Mesenchymal stem cell (in vitro differentiated cells and primary cell): ENCODE data around the gene CLIP1.
A peak's percentile ranks its signal among the peaks of the same experiment; 100 is the strongest.
"Not testable (repeated sequence)": the region's sequence is repeated elsewhere in the genome, so short reads cannot be mapped to it uniquely, and the experiment has no call there.

Source experiments
- DNase-seq: peaks from one replicate; pipeline ENCODE4 v3.0.0-alpha.2; 2013
- H2AFZ ChIP-seq: one replicate; pipeline ENCODE4 v1.6.1; 2013; ENCODE audit warnings: low read depth, mild to moderate bottlenecking, control low read depth, inconsistent platforms, low read length, moderate library complexity
- H2AK5ac ChIP-seq: 2 replicates; pipeline ENCODE4 v1.6.1; 2013; ENCODE audit warnings: low read length, moderate library complexity, mild to moderate bottlenecking, inconsistent platforms; ENCODE audit not compliant: severe bottlenecking
- H2BK120ac ChIP-seq: one replicate; pipeline ENCODE4 v1.6.1; 2013; ENCODE audit warnings: low read depth, mild to moderate bottlenecking, inconsistent platforms, low read length, moderate library complexity
- H2BK12ac ChIP-seq, 2 experiments: one replicate each; pipeline ENCODE4 v1.6.1; 2013; ENCODE audit warnings: inconsistent platforms in 2 of 2, low read length in 2 of 2, mild to moderate bottlenecking in 2 of 2, moderate library complexity in 2 of 2, control low read depth in 1 of 2
- H2BK15ac ChIP-seq: one replicate; pipeline ENCODE4 v1.6.1; 2013; ENCODE audit warnings: mild to moderate bottlenecking, low read depth, inconsistent platforms; ENCODE audit not compliant: poor library complexity, severe bottlenecking
- H2BK5ac ChIP-seq: 2 replicates; pipeline ENCODE4 v1.6.1; 2013; ENCODE audit warnings: low read depth, mild to moderate bottlenecking, low read length, control low read depth, inconsistent platforms; ENCODE audit not compliant: poor library complexity, severe bottlenecking
- H3K14ac ChIP-seq, 2 experiments: one replicate each; pipeline ENCODE4 v1.6.1; 2013; ENCODE audit warnings: inconsistent platforms in 2 of 2, low read length in 2 of 2, control low read depth in 1 of 2, mild to moderate bottlenecking in 1 of 2, moderate library complexity in 1 of 2
- H3K18ac ChIP-seq, 2 experiments: one replicate each; pipeline ENCODE4 v1.6.1; 2013; ENCODE audit warnings: inconsistent platforms in 2 of 2, low read length in 2 of 2, control low read depth in 1 of 2, low read depth in 1 of 2, mild to moderate bottlenecking in 1 of 2
- H3K23ac ChIP-seq, 2 experiments: one replicate each; pipeline ENCODE4 v1.6.1; 2013; ENCODE audit warnings: inconsistent platforms in 2 of 2, low read length in 2 of 2, mild to moderate bottlenecking in 2 of 2, moderate library complexity in 2 of 2, control low read depth in 1 of 2
- H3K27ac ChIP-seq: 2 replicates; pipeline ENCODE4 v1.5.1; 2013; ENCODE audit warnings: mild to moderate bottlenecking, moderate library complexity, low read length, control low read depth, inconsistent platforms; ENCODE audit not compliant: poor library complexity, severe bottlenecking
- H3K27me3 ChIP-seq, 2 experiments: 2 replicates each; pipeline versions ENCODE4 v1.6.1 to v1.7.0; 2013; ENCODE audit warnings: low read length in 2 of 2, mild to moderate bottlenecking in 2 of 2, moderate library complexity in 2 of 2, control low read depth in 1 of 2, inconsistent platforms in 1 of 2; ENCODE audit not compliant: control insufficient read depth in 1 of 2, insufficient read depth in 1 of 2
- H3K36me3 ChIP-seq, 2 experiments: 2 replicates each; pipeline versions ENCODE4 v1.6.1 to v1.7.0; 2013; ENCODE audit warnings: low read length in 2 of 2, control low read depth in 1 of 2, inconsistent platforms in 1 of 2, low read depth in 1 of 2, mild to moderate bottlenecking in 1 of 2; ENCODE audit not compliant: insufficient read depth in 2 of 2, control insufficient read depth in 1 of 2
- H3K4ac ChIP-seq, 2 experiments: one replicate each; pipeline ENCODE4 v1.6.1; 2013; ENCODE audit warnings: inconsistent platforms in 2 of 2, low read length in 2 of 2, mild to moderate bottlenecking in 2 of 2, moderate library complexity in 2 of 2, control low read depth in 1 of 2, low read depth in 1 of 2
- H3K4me1 ChIP-seq: 2 replicates; pipeline ENCODE4 v1.6.1; 2013; ENCODE audit warnings: low read depth, low read length, control low read depth; ENCODE audit not compliant: control insufficient read depth, insufficient read depth
- H3K4me2 ChIP-seq: 2 replicates; pipeline ENCODE4 v1.6.1; 2013; ENCODE audit warnings: low read length, mild to moderate bottlenecking, inconsistent platforms; ENCODE audit not compliant: poor library complexity, severe bottlenecking
- H3K4me3 ChIP-seq, 2 experiments: 2 replicates each; pipeline versions ENCODE4 v1.5.1 to v1.7.0; 2013; ENCODE audit warnings: low read length in 2 of 2, mild to moderate bottlenecking in 2 of 2, control low read depth in 1 of 2, low read depth in 1 of 2; ENCODE audit not compliant: insufficient read depth in 1 of 2
- H3K79me1 ChIP-seq: replicated peaks from 2 replicates; pipeline ENCODE4 v1.6.1; 2013; ENCODE audit warnings: mild to moderate bottlenecking, control low read depth, low read length, inconsistent platforms; ENCODE audit not compliant: poor library complexity, severe bottlenecking
- H3K9ac ChIP-seq: 2 replicates; pipeline ENCODE4 v1.7.0; 2013; ENCODE audit warnings: mild to moderate bottlenecking, low read length, moderate library complexity
- H3K9me3 ChIP-seq: 2 replicates; pipeline ENCODE4 v1.7.0; 2013; ENCODE audit warnings: mild to moderate bottlenecking, low read length; ENCODE audit not compliant: control insufficient read depth
- H4K8ac ChIP-seq: one replicate; pipeline ENCODE4 v1.6.1; 2013; ENCODE audit warnings: inconsistent platforms, mild to moderate bottlenecking, low read length, moderate library complexity
- H4K91ac ChIP-seq: one replicate; pipeline ENCODE4 v1.6.1; 2013; ENCODE audit warnings: mild to moderate bottlenecking, low read length, inconsistent platforms
- WGBS: methylation state at CpG from one replicate; pipeline ENCODE4 v1.1.7; 2013; ENCODE audit warnings: mixed read lengths; 5-methylcytosine and 5-hydroxymethylcytosine counted together

The CLIP1 gene

GRCh38 chr12:122469856-122470255, 47.4 kb upstream of the CLIP1 start:
- not testable (repeated sequence) for H2BK120ac ChIP-seq, H3K27me3 ChIP-seq, H3K79me1 ChIP-seq, H3K4me1 ChIP-seq, H3K14ac ChIP-seq, H3K4ac ChIP-seq, H3K27ac ChIP-seq, H4K91ac ChIP-seq, H3K18ac ChIP-seq, H2AK5ac ChIP-seq, DNase-seq, H3K23ac ChIP-seq, H3K9me3 ChIP-seq, H2BK5ac ChIP-seq, H3K4me2 ChIP-seq, H2BK12ac ChIP-seq, H2AFZ ChIP-seq, H2BK15ac ChIP-seq, H3K4me3 ChIP-seq, H4K8ac ChIP-seq, H3K9ac ChIP-seq
- WGBS = 96% methylated on average over 6 of the region's 6 CpGs
- peaks cover 16 to 29% of the 10 kb centered on the region in 2 experiments for H3K36me3 ChIP-seq

GRCh38 chr12:122467983-122468382, 45.5 kb upstream of the CLIP1 start:
- H3K4me3 ChIP-seq = no peak overlapping the region
- H3K4me1 ChIP-seq = no peaks in the 10 kb centered on the region
- H2BK12ac ChIP-seq = no peak overlapping the region
- H3K4me2 ChIP-seq = no peak overlapping the region
- H3K27ac ChIP-seq = no peak overlapping the region
- no peak overlapping the region for H3K4ac ChIP-seq
- no peak overlapping the region for H2BK15ac ChIP-seq
- H2BK120ac ChIP-seq = no peak overlapping the region
- no peaks in the 10 kb centered on the region for H3K27me3 ChIP-seq
- H3K9me3 ChIP-seq = no peaks in the 10 kb centered on the region
- H3K79me1 ChIP-seq = peaks cover 4% of the 10 kb centered on the region
- H2AK5ac ChIP-seq = no peak overlapping the region
- WGBS = 99% methylated on average over 4 of the region's 4 CpGs
- H3K14ac ChIP-seq = no peak overlapping the region
- H4K91ac ChIP-seq = no peak overlapping the region
- H3K18ac ChIP-seq = no peak overlapping the region
- H3K9ac ChIP-seq = no peak overlapping the region
- no peak for DNase-seq
- H4K8ac ChIP-seq = no peak overlapping the region
- H2AFZ ChIP-seq = no peak overlapping the region
- H2BK5ac ChIP-seq = no peak overlapping the region
- H3K36me3 ChIP-seq = peaks cover 5 to 12% of the 10 kb centered on the region in 2 experiments
- H3K23ac ChIP-seq = no peak overlapping the region

GRCh38 chr12:122464317-122465042, 42.0 kb upstream of the CLIP1 start:
- peak overlapping the region; percentile 55 for H3K9ac ChIP-seq
- not testable (repeated sequence) for H2BK120ac ChIP-seq, H3K4me1 ChIP-seq, H2AK5ac ChIP-seq, H3K18ac ChIP-seq, H3K27ac ChIP-seq, H3K14ac ChIP-seq, H4K91ac ChIP-seq, H3K9me3 ChIP-seq, H2BK12ac ChIP-seq, H2BK15ac ChIP-seq, H2AFZ ChIP-seq, H3K79me1 ChIP-seq, H3K27me3 ChIP-seq, H2BK5ac ChIP-seq, H3K36me3 ChIP-seq, H3K4me2 ChIP-seq, H4K8ac ChIP-seq, H3K4ac ChIP-seq, H3K4me3 ChIP-seq, H3K23ac ChIP-seq
- peak; percentile 97 for DNase-seq
- WGBS = 62% methylated on average over 12 of the region's 17 CpGs

GRCh38 chr12:122460641-122461040, 38.2 kb upstream of the CLIP1 start:
- H3K9me3 ChIP-seq = no peaks in the 10 kb centered on the region
- no peaks in the 10 kb centered on the region for H3K27me3 ChIP-seq
- 84% methylated on average over 2 of the region's 2 CpGs for WGBS
- H3K4me3 ChIP-seq = no peak overlapping the region
- no peak overlapping the region for H2AFZ ChIP-seq
- H2BK12ac ChIP-seq = no peak overlapping the region
- no peaks in the 10 kb centered on the region for H3K36me3 ChIP-seq
- H4K91ac ChIP-seq = no peak overlapping the region
- peaks cover 9% of the 10 kb centered on the region for H3K4me1 ChIP-seq
- no peak overlapping the region for H3K23ac ChIP-seq
- H2AK5ac ChIP-seq = no peak overlapping the region
- no peak overlapping the region for H2BK120ac ChIP-seq
- no peak overlapping the region for H3K9ac ChIP-seq
- no peak overlapping the region for H2BK5ac ChIP-seq
- H3K79me1 ChIP-seq = no peaks in the 10 kb centered on the region
- H3K14ac ChIP-seq = no peak overlapping the region
- no peak overlapping the region for H3K4me2 ChIP-seq
- H2BK15ac ChIP-seq = no peak overlapping the region
- DNase-seq = no peak
- H3K4ac ChIP-seq = no peak overlapping the region
- no peak overlapping the region for H4K8ac ChIP-seq
- H3K27ac ChIP-seq = no peak overlapping the region
- no peak overlapping the region for H3K18ac ChIP-seq
